ENCODE results near the gene PCDH7. TPM values are rescaled to one million over a fixed set of nuclear protein-coding genes. Genes with fewer than 3 reads are reported as not detected.

The PCDH7 gene
- total RNA-seq, 4 donors from 2014 or later, result 221 to 356 (median 299) TPM

DNA sequence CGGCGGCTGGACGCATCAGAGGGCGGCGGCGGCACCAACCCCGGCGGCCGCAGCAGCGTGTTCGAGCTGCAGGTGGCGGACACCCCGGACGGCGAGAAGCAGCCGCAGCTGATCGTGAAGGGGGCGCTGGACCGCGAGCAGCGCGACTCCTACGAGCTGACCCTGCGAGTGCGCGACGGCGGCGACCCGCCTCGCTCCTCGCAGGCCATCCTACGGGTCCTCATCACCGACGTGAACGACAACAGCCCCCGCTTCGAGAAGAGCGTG, 1.9 kb downstream of the PCDH7 start:
- H3K9me3 ChIP-seq, result peaks cover 0 to 5% (median 0%) of the 10 kb centered on the region in 4 donors
- TF ChIP-seq, protein P1, sequence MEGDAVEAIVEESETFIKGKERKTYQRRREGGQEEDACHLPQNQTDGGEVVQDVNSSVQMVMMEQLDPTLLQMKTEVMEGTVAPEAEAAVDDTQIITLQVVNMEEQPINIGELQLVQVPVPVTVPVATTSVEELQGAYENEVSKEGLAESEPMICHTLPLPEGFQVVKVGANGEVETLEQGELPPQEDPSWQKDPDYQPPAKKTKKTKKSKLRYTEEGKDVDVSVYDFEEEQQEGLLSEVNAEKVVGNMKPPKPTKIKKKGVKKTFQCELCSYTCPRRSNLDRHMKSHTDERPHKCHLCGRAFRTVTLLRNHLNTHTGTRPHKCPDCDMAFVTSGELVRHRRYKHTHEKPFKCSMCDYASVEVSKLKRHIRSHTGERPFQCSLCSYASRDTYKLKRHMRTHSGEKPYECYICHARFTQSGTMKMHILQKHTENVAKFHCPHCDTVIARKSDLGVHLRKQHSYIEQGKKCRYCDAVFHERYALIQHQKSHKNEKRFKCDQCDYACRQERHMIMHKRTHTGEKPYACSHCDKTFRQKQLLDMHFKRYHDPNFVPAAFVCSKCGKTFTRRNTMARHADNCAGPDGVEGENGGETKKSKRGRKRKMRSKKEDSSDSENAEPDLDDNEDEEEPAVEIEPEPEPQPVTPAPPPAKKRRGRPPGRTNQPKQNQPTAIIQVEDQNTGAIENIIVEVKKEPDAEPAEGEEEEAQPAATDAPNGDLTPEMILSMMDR (IDR thresholded peaks at IDR 0.05), result no peak
- no peak for TF ChIP-seq EP300 (IDR thresholded peaks at IDR 0.05)
- TF ChIP-seq POLR2AphosphoS5 (IDR thresholded peaks at IDR 0.05), result no peak
- TF ChIP-seq POLR2A (IDR thresholded peaks at IDR 0.05; ENCODE audit: low read depth), result no peak
- peaks cover 0 to 31% (median 0%) of the 10 kb centered on the region in 4 donors for H3K27me3 ChIP-seq
- H3K4me1 ChIP-seq, result peaks cover 16 to 45% (median 26%) of the 10 kb centered on the region in 4 donors
- intact Hi-C loops (cut with DNase I), result loop anchor here (5.0 kb wide), 1 partner anchor 145 kb away; no protein-coding TSS in a partner anchor
- no peak for DNase-seq (ENCODE audit: extremely low spot score)
- no peaks in the 10 kb centered on the region for H3K36me3 ChIP-seq
- WGBS, result 1% methylated on average over 20 of the region's 39 CpGs
- peak overlapping the region; percentile 77 to 91 (median 84) for H3K27ac ChIP-seq (replicated peaks in 1 of 4)
- peak overlapping the region; percentile 66 to 84 (median 74) for H3K4me3 ChIP-seq

DNA sequence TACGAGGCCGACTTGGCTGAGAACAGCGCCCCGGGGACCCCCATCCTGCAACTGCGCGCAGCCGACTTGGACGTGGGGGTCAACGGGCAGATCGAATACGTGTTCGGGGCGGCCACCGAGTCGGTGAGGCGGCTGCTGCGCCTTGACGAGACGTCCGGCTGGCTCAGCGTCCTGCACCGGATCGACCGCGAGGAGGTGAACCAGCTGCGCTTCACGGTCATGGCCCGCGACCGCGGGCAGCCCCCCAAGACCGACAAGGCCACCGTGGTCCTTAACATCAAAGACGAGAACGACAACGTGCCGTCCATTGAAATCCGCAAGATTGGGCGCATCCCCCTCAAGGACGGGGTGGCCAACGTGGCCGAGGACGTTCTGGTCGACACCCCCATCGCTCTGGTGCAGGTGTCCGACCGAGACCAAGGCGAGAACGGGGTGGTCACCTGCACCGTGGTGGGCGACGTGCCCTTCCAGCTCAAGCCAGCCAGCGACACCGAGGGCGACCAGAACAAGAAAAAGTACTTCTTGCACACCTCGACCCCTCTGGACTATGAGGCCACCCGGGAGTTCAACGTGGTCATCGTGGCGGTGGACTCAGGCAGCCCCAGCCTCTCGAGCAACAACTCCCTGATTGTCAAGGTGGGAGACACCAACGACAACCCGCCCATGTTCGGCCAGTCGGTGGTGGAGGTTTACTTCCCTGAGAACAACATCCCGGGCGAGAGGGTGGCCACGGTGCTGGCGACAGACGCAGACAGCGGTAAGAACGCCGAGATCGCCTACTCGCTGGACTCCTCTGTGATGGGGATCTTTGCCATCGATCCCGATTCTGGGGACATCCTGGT, 2.4 kb downstream of the PCDH7 start:
- no peak for DNase-seq (ENCODE audit: extremely low spot score)
- H3K4me1 ChIP-seq, result peaks cover 11 to 40% (median 27%) of the 10 kb centered on the region in 4 donors
- peak overlapping the region; percentile 77 to 91 (median 84) for H3K27ac ChIP-seq (replicated peaks in 1 of 4)
- H3K4me3 ChIP-seq, result peak overlapping the region; percentile 66 to 84 (median 74)
- intact Hi-C loops (cut with DNase I), result loop anchor here (5.0 kb wide), 1 partner anchor 145 kb away; no protein-coding TSS in a partner anchor
- H3K9me3 ChIP-seq, result peaks cover 0 to 5% (median 0%) of the 10 kb centered on the region in 4 donors
- 16% methylated on average over 26 of the region's 77 CpGs for WGBS
- TF ChIP-seq POLR2A (IDR thresholded peaks at IDR 0.05; ENCODE audit: low read depth) (no peak), EP300 (IDR thresholded peaks at IDR 0.05) (no peak), POLR2AphosphoS5 (IDR thresholded peaks at IDR 0.05) (no peak)
- TF ChIP-seq, protein P1 (IDR thresholded peaks at IDR 0.05), result no peak
- peaks cover 0 to 31% (median 0%) of the 10 kb centered on the region in 4 donors for H3K27me3 ChIP-seq
- no peaks in the 10 kb centered on the region for H3K36me3 ChIP-seq

DNA sequence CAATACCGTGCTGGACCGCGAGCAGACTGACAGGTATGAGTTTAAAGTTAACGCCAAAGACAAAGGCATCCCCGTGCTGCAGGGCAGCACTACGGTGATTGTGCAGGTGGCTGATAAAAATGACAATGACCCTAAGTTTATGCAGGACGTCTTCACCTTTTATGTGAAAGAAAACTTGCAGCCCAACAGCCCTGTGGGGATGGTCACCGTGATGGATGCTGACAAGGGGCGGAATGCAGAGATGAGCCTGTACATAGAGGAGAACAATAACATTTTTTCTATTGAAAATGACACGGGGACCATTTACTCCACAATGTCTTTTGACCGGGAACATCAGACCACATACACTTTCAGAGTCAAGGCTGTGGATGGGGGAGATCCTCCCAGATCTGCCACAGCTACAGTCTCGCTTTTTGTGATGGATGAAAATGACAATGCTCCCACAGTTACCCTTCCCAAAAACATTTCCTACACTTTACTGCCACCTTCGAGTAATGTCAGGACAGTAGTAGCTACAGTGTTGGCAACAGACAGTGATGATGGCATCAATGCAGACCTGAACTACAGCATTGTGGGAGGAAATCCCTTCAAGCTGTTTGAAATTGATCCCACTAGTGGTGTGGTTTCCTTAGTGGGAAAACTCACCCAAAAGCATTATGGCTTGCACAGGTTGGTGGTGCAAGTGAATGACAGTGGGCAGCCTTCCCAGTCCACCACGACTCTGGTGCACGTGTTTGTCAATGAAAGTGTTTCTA, 3.2 kb downstream of the PCDH7 start:
- WGBS, result 36% methylated on average over 12 of the region's 15 CpGs
- DNase-seq (ENCODE audit: extremely low spot score), result no peak
- Histone ChIP-seq H3K27ac (replicated peaks in 1 of 4) (peak overlapping the region; percentile 77 to 91 (median 84)), H3K4me3 (peak overlapping the region; percentile 66 to 84 (median 74)), H3K4me1 (peaks cover 7 to 39% (median 24%) of the 10 kb centered on the region in 4 donors), H3K27me3 (peaks cover 0 to 31% (median 0%) of the 10 kb centered on the region in 4 donors), H3K36me3 (no peaks in the 10 kb centered on the region), H3K9me3 (no peaks in the 10 kb centered on the region)
- TF ChIP-seq EP300 (IDR thresholded peaks at IDR 0.05), result no peak
- TF ChIP-seq, protein P1 (IDR thresholded peaks at IDR 0.05), result no peak
- TF ChIP-seq POLR2AphosphoS5 (IDR thresholded peaks at IDR 0.05), result no peak
- no peak for TF ChIP-seq POLR2A (IDR thresholded peaks at IDR 0.05; ENCODE audit: low read depth)
- intact Hi-C loops (cut with DNase I), result loop anchor here (5.0 kb wide), 1 partner anchor 144 kb away; no protein-coding TSS in a partner anchor

DNA sequence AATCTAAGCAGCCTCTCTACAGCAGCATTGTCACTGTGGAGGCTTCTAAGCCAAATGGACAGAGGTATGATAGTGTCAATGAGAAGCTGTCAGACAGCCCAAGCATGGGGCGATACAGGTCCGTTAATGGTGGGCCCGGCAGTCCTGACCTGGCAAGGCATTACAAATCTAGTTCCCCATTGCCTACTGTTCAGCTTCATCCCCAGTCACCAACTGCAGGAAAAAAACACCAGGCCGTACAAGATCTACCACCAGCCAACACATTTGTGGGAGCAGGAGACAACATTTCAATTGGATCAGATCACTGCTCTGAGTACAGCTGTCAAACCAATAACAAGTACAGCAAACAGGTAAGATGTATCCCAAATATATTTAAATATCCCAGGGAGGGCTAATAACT, 4.1 kb downstream of the PCDH7 start:
- WGBS, result 48% methylated on average over 4 of the region's 4 CpGs
- Histone ChIP-seq H3K27me3 (peaks cover 0 to 31% (median 0%) of the 10 kb centered on the region in 4 donors), H3K36me3 (no peaks in the 10 kb centered on the region), H3K4me3 (peak overlapping the region; percentile 66 to 84 (median 74)), H3K27ac (replicated peaks in 1 of 4) (peak overlapping the region in 3 of 4 donors; percentile 77 to 86 (median 83)), H3K9me3 (no peaks in the 10 kb centered on the region), H3K4me1 (peaks cover 5 to 38% (median 24%) of the 10 kb centered on the region in 4 donors)
- intact Hi-C loops (cut with DNase I), result loop anchor here (5.0 kb wide), 1 partner anchor 143 kb away; no protein-coding TSS in a partner anchor
- TF ChIP-seq POLR2A (IDR thresholded peaks at IDR 0.05; ENCODE audit: low read depth) (no peak), EP300 (IDR thresholded peaks at IDR 0.05) (no peak), POLR2AphosphoS5 (IDR thresholded peaks at IDR 0.05) (no peak)
- TF ChIP-seq, protein P1 (IDR thresholded peaks at IDR 0.05), result no peak
- no peak for DNase-seq (ENCODE audit: extremely low spot score)

All from esophagus muscularis mucosa (tissue), 4 donors.